GM12878 (cell line): ENCODE results near the gene UBC. TPM values are rescaled to one million over a fixed set of nuclear protein-coding genes. Genes with fewer than 3 reads are reported as not detected.

Source experiments
- ATAC-seq: fragments of 200-7000 bp; cut with Tn5 transposase; 3 replicates; pipeline ENCODE4 v1.9.1; 2020; ENCODE audit warnings: mild to moderate bottlenecking, moderate library complexity
- BruUV-seq: library from RNA; stranded (reverse); fragments of 400-500 nt; replicated peaks from 2 replicates; lab custom pipeline; 2021; lab: Mats Ljungman, UMichigan
- CTCF ChIA-PET: fragments of 300-600 bp; sonication (Branson Sonifier 250); formaldehyde crosslinking; extraction: SDS; loops from one replicate; lab custom pipeline; 2021; ENCODE audit warnings: inconsistent platforms; lab: Yijun Ruan, JAX
- POLR2A ChIA-PET: fragments of 350-600 bp; formaldehyde crosslinking; extraction: SDS; loops from one replicate; lab custom pipeline; 2021; ENCODE audit warnings: inconsistent platforms; lab: Charles Lee
- RAD21 ChIA-PET: fragments of 300-600 bp; sonication (Branson Sonifier 250); formaldehyde crosslinking; loops from one replicate; lab custom pipeline; 2023; ENCODE audit warnings: antibody characterized with exemption; ENCODE audit not compliant: unreplicated experiment; lab: Charles Lee
- SMC1A ChIA-PET: fragments of 300-600 bp; sonication (Branson Sonifier 250); formaldehyde crosslinking; loops from one replicate; lab custom pipeline; 2023; ENCODE audit not compliant: unreplicated experiment, uncharacterized antibody; lab: Charles Lee
- DNase-seq: peaks from one replicate; pipeline ENCODE4 v3.0.0-alpha.2; 2011; ENCODE audit warnings: low read depth, low spot score
- FAIRE-seq: peaks from 3 replicates; lab custom pipeline; 2011; peaks lifted over from hg19 to GRCh38; lab: Jason Lieb, UNC
- H2AFZ ChIP-seq: 2 replicates; pipeline ENCODE4 v1.6.0; 2011; ENCODE audit warnings: low read depth, low read length, control low read depth; ENCODE audit not compliant: control insufficient read depth
- H3K27ac ChIP-seq: 2 replicates; pipeline ENCODE4 v1.5.1; 2011; ENCODE audit warnings: control low read depth; ENCODE audit not compliant: control insufficient read depth, insufficient read depth
- H3K27me3 ChIP-seq, 2 experiments: replicated peaks in 1 of 2; 2 replicates each; pipeline versions ENCODE4 v1.6.0 to v1.6.1; 2011; ENCODE audit warnings: low read length in 1 of 2; ENCODE audit not compliant: control insufficient read depth in 2 of 2, insufficient read depth in 2 of 2
- H3K36me3 ChIP-seq, 2 experiments: 2 replicates each; pipeline ENCODE4 v1.5.1; 2011; ENCODE audit warnings: low read length in 1 of 2; ENCODE audit not compliant: control insufficient read depth in 2 of 2, insufficient read depth in 2 of 2
- H3K4me1 ChIP-seq: 2 replicates; pipeline ENCODE4 v1.6.1; 2011; ENCODE audit warnings: mild to moderate bottlenecking, low read length, moderate library complexity, mixed read lengths; ENCODE audit not compliant: control insufficient read depth, insufficient read depth
- H3K4me2 ChIP-seq: 2 replicates; pipeline ENCODE4 v1.6.0; 2011; ENCODE audit warnings: control low read depth; ENCODE audit not compliant: control insufficient read depth, insufficient read depth
- H3K4me3 ChIP-seq: fragments of 200-600 bp; sonication (generic); 2 replicates; pipeline ENCODE4 v1.5.1; 2016
- H3K79me2 ChIP-seq: 2 replicates; pipeline ENCODE4 v1.6.0; 2011; ENCODE audit warnings: low read length; ENCODE audit not compliant: control insufficient read depth, insufficient read depth
- H3K9ac ChIP-seq: 2 replicates; pipeline ENCODE4 v1.8.0; 2011; ENCODE audit warnings: low read length, control low read depth, mixed read lengths; ENCODE audit not compliant: control insufficient read depth, insufficient read depth
- H3K9me3 ChIP-seq: replicated peaks from 3 replicates; pipeline ENCODE4 v1.5.1; 2011; ENCODE audit warnings: mild to moderate bottlenecking, low read length; ENCODE audit not compliant: control insufficient read depth, insufficient read depth
- H4K20me1 ChIP-seq: 2 replicates; pipeline ENCODE4 v1.6.0; 2011; ENCODE audit not compliant: control insufficient read depth, insufficient read depth
- BCLAF1 ChIP-seq: fragments of 450-650 bp; IDR thresholded peaks from 2 replicates; pipeline ENCODE4 v1.6.1; 2017; ENCODE audit warnings: antibody characterized with exemption, mild to moderate bottlenecking, moderate library complexity
- ELK1 ChIP-seq: IDR thresholded peaks from 2 replicates; pipeline ENCODE4 v1.6.1; 2012; ENCODE audit warnings: low read depth, low read length, improper control_type of control experiment
- FOS ChIP-seq: IDR thresholded peaks from 3 replicates; pipeline ENCODE4 v1.6.1; 2011; ENCODE audit warnings: borderline replicate concordance; ENCODE audit not compliant: insufficient read length; ENCODE audit errors: extremely low read depth
- IRF5 ChIP-seq: fragments of 450-650 bp; IDR thresholded peaks from 2 replicates; pipeline ENCODE4 v1.6.1; 2017; ENCODE audit warnings: borderline replicate concordance
- MLLT1 ChIP-seq: fragments of 450-650 bp; IDR thresholded peaks from 2 replicates; pipeline ENCODE4 v1.6.1; 2016; ENCODE audit warnings: mild to moderate bottlenecking
- POLR2AphosphoS5 ChIP-seq: IDR thresholded peaks from 2 replicates; pipeline ENCODE4 v1.6.1; 2011; ENCODE audit warnings: mild to moderate bottlenecking, low read length, inconsistent platforms
- SREBF2 ChIP-seq: IDR thresholded peaks from 2 replicates; pipeline ENCODE4 v1.6.1; 2012; ENCODE audit warnings: mild to moderate bottlenecking, low read length
- SUZ12 ChIP-seq: fragments of 200-600 bp; sonication (generic); IDR thresholded peaks from one replicate; pipeline ENCODE4 v1.6.1; 2018; ENCODE audit warnings: antibody characterized with exemption, mild to moderate bottlenecking; ENCODE audit not compliant: unreplicated experiment
- WGBS: methylation state at CpG from one replicate; pipeline ENCODE4 v1.1.6; 2016; ENCODE audit warnings: low lambda C conversion rate; ENCODE audit not compliant: insufficient replicate concordance, insufficient coverage; ENCODE audit errors: missing lambda C conversion rate; 5-methylcytosine and 5-hydroxymethylcytosine counted together
- in situ Hi-C: fragments of 300-500 bp; cut with MboI; formaldehyde crosslinking; loops from 9 replicates; pipeline ENCODE4 v1.14.3; 2018; ENCODE audit warnings: mixed read lengths
- intact Hi-C: fragments of 100-400 bp; cut with micrococcal nuclease; formaldehyde crosslinking; loops from one replicate; pipeline ENCODE4 v1.14.2; 2022; ENCODE audit not compliant: unreplicated experiment
- polyA plus RNA-seq, 11 experiments: library from polyadenylated mRNA; depleted of rRNA in 4 of 11; unstranded in 6 of 11; stranded (reverse) in 5 of 11; fragments of >200 nt; fragmentation: Nextera tagmentation in 4 of 11; fragmentation: Illumina TruSeq in 1 of 11; extraction: Ambion mirVana in 4 of 11; extraction: Trizol in 1 of 11; gene quantifications; 1 replicate in 1 of 11; 2 replicates in 10 of 11; pipeline versions ENCODE4 v1.2.1 to v1.2.3, GENCODE V29; 2011 to 2016; ENCODE audit warnings: inconsistent platforms in 2 of 11, missing spikeins in 2 of 11, low read depth in 1 of 11
- total RNA-seq, 4 experiments: library from RNA; depleted of rRNA in 3 of 4; stranded (reverse); fragments of >200 nt in 3 of 4; fragmentation: Illumina TruSeq in 1 of 4; extraction: Trizol in 1 of 4; gene quantifications; 2 replicates each; pipeline versions ENCODE4 v1.2.1 to v1.2.3, GENCODE V29; 2013 to 2021

UBC gene
- total and polyA plus RNA-seq, 10 of the 15 experiments (the other 5 are each of a cell fraction or from before 2014, with no cell fraction given) = 653 to 1,666 (median 874) TPM

- H3K9ac ChIP-seq = no peak overlapping the region
- in situ Hi-C loops = no loop called here
- no peaks in the 10 kb centered on the region for H3K4me1 ChIP-seq
- BruUV-seq = no TSS peak
- intact Hi-C loops = no loop called here
- FAIRE-seq = no peak
- no peaks in the 10 kb centered on the region for H3K27me3 ChIP-seq
- no peaks in the 10 kb centered on the region for H3K9me3 ChIP-seq
- no peak overlapping the region for H3K4me2 ChIP-seq
- RAD21 ChIA-PET = no interaction called here
- TF ChIP-seq POLR2AphosphoS5 (no peak), SREBF2 (no peak), IRF5 (no peak), ELK1 (no peak), MLLT1 (no peak), BCLAF1 (no peak), SUZ12 (no peak), FOS (no peak)
- TF ChIP-seq, all 136 proteins: peak for 0
- WGBS = 95% methylated on average over 32 of the region's 32 CpGs
- ATAC-seq = no peak
- H3K79me2 ChIP-seq = no peaks in the 10 kb centered on the region
- no peak overlapping the region for H2AFZ ChIP-seq
- ChIA-PET POLR2A (no interaction called here), SMC1A (no interaction called here), CTCF (no interaction called here)
- no peak for DNase-seq
- H3K27ac ChIP-seq = no peak overlapping the region
- no peak overlapping the region for H3K4me3 ChIP-seq
- peaks cover 24 to 29% of the 10 kb centered on the region in 2 experiments for H3K36me3 ChIP-seq
- H4K20me1 ChIP-seq = no peaks in the 10 kb centered on the region
These were observed 39.4 kb upstream of the UBC start for GRCh38 chr12:124953689-124954405.
